ENCODE data around the gene CCDC141. TPM values are rescaled to one million over a fixed set of nuclear protein-coding genes. Genes with fewer than 3 reads are reported as not detected.

Gene CCDC141
- total RNA-seq, 4 donors from 2014 or later, result 1.1 to 11.6 (median 5.0) TPM

DNA sequence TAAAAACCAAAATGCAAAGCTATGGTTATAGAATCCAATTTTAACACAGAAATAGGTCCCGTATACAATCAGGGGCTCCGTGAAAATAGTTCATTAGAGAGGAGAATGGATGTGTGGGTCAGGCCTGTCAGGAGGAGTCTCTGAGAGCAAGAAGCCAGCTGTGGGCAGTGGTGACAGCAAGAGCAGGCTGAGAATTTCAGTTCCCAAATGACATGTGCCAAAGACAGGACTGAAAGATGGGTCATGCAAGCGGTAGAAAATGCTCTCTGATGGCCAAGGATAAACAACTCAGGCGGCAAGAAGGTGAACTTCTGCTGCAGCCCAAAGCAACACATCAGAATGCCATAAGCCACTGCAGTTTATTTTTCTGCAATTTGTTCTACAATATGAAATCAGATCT is 100.4 kb downstream of the CCDC141 start:
- H3K36me3 ChIP-seq, result no peaks in the 10 kb centered on the region
- H3K27me3 ChIP-seq, result no peaks in the 10 kb centered on the region
- H3K4me1 ChIP-seq, result no peaks in the 10 kb centered on the region
- H3K4me3 ChIP-seq, result no peak overlapping the region
- no peaks in the 10 kb centered on the region for H3K9me3 ChIP-seq
- TF ChIP-seq POLR2A (IDR thresholded peaks at IDR 0.05), result no peak
- no peak for TF ChIP-seq CTCF (IDR thresholded peaks at IDR 0.05)
- DNase-seq, result no peak
- no peak overlapping the region for H3K27ac ChIP-seq

- Histone ChIP-seq H3K36me3 (no peaks in the 10 kb centered on the region), H3K27ac (no peak overlapping the region), H3K9me3 (no peaks in the 10 kb centered on the region), H3K27me3 (no peaks in the 10 kb centered on the region), H3K4me3 (no peak overlapping the region), H3K4me1 (no peaks in the 10 kb centered on the region)
- no peak for DNase-seq
- TF ChIP-seq POLR2A (IDR thresholded peaks at IDR 0.05) (no peak), CTCF (IDR thresholded peaks at IDR 0.05) (no peak)
Measured at GRCh38 chr2:178949151-178949550, 100.8 kb downstream of the CCDC141 start.

DNA sequence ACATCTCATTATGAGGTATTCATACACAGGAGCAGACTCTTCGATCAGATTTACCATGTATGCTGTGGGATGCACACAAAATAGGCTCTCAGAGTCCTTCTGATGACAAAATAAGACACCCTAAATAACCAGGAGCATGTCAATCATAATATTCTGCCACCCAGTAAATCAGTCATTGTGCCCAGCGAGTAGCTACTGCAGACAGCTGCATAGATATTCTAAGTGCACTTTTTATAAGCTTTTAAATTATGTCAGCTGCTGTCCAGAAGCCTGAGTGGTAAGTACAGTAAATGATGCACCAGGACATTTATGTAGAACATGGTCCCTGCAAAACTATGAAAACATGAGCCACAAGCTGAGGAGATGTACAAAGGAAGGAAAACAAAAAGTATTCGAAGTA is 102.9 kb downstream of the CCDC141 start:
- Histone ChIP-seq H3K4me3 (no peak overlapping the region), H3K36me3 (no peaks in the 10 kb centered on the region), H3K27ac (no peak overlapping the region), H3K27me3 (no peaks in the 10 kb centered on the region), H3K9me3 (no peaks in the 10 kb centered on the region), H3K4me1 (no peaks in the 10 kb centered on the region)
- no peak for TF ChIP-seq CTCF (IDR thresholded peaks at IDR 0.05)
- TF ChIP-seq POLR2A (IDR thresholded peaks at IDR 0.05), result no peak
- DNase-seq, result no peak

- H3K4me3 ChIP-seq, result no peak overlapping the region
- TF ChIP-seq CTCF (IDR thresholded peaks at IDR 0.05) (no peak), POLR2A (IDR thresholded peaks at IDR 0.05) (no peak)
Measured at GRCh38 chr2:178946494-178946893, 103.4 kb downstream of the CCDC141 start.

GRCh38 chr2:178943745-178944144 is 106.2 kb downstream of the CCDC141 start:
- DNase-seq, result no peak
- Histone ChIP-seq H3K36me3 (no peaks in the 10 kb centered on the region), H3K4me1 (no peaks in the 10 kb centered on the region), H3K4me3 (no peak overlapping the region), H3K9me3 (no peaks in the 10 kb centered on the region), H3K27ac (no peak overlapping the region), H3K27me3 (no peaks in the 10 kb centered on the region)
- TF ChIP-seq CTCF (IDR thresholded peaks at IDR 0.05) (no peak), POLR2A (IDR thresholded peaks at IDR 0.05) (no peak)

More at GRCh38 chr2:178946494-178946893, 103.4 kb downstream of the CCDC141 start:
- Histone ChIP-seq H3K27me3 (no peaks in the 10 kb centered on the region), H3K36me3 (no peaks in the 10 kb centered on the region), H3K27ac (no peak overlapping the region), H3K4me1 (no peaks in the 10 kb centered on the region), H3K9me3 (no peaks in the 10 kb centered on the region)
- DNase-seq, result no peak

DNA sequence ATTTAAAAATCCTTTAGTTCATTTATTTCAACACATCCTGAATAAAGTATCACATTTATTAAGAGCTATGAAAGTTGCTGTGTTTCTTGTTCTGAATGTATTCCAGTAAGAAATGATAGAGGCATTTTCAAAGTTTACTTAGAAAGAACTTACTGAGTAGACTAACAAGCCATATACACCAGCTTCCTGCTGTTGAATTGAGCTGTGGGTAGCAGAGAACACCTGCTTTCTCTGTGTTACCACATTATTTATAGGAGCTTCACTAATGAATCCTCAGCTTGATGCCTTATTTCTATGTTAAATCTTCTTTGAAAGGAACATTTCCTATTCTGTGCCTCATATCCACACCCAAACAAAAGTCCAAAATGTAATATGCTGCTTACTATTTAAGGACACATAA is 115.4 kb downstream of the CCDC141 start:
- no peak for DNase-seq
- Histone ChIP-seq H3K4me1 (no peaks in the 10 kb centered on the region), H3K4me3 (no peak overlapping the region), H3K27me3 (no peaks in the 10 kb centered on the region), H3K9me3 (peaks cover 0 to 2% (median 0%) of the 10 kb centered on the region in 4 donors), H3K36me3 (no peaks in the 10 kb centered on the region), H3K27ac (no peak overlapping the region)
- no peak for TF ChIP-seq POLR2A (IDR thresholded peaks at IDR 0.05)
- TF ChIP-seq CTCF (IDR thresholded peaks at IDR 0.05), result no peak

All from Peyer's patch (tissue), 4 donors.